SK-N-SH treated with all-trans-retinoic acid at 6 μM for 48 hours (cell line): ENCODE measurements around the gene DOCK2.

Experiments used
- OSR1 ChIP-seq: fragments of 250-450 bp; sonication (Bioruptor Pico); IDR thresholded peaks from 2 replicates; pipeline ENCODE4 v1.8.0; 2022; ENCODE audit warnings: moderate library complexity, mild to moderate bottlenecking, inconsistent platforms
- ZNF565 ChIP-seq: fragments of 450-650 bp; formaldehyde crosslinking; conservative IDR thresholded peaks from 2 replicates; pipeline ENCODE4 v1.5.0; 2020; ENCODE audit warnings: low read depth, mild to moderate bottlenecking, moderate library complexity
- TF ChIP-seq, protein P1 (sequence below): fragments of 250-450 bp; sonication (Bioruptor Pico); IDR thresholded peaks from 2 replicates; pipeline ENCODE4 v1.5.1; 2020; ENCODE audit warnings: low read depth, mild to moderate bottlenecking, moderate library complexity

DNA sequence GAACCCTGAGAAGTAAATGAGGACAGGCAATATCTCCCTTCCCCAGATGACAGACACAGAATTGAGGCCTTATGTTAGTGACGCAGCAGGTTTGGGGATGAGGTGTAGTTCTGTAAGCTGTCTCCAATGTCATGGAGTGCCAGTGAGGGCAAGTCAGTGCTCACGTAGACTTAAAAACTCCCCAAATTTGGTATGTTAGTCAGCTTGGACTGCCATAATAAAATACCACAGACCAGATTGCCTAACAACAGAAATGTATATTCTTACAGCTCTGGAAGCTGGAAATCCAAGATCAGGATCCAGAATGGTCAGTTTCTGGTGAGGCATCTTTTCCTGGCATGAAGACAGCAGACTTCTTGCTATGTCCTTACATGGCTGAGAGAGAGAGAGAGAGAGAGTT, 483.5 kb downstream of the DOCK2 start:
- no peak for TF ChIP-seq OSR1 (CRISPR knock-in tag)
- TF ChIP-seq, protein P1, sequence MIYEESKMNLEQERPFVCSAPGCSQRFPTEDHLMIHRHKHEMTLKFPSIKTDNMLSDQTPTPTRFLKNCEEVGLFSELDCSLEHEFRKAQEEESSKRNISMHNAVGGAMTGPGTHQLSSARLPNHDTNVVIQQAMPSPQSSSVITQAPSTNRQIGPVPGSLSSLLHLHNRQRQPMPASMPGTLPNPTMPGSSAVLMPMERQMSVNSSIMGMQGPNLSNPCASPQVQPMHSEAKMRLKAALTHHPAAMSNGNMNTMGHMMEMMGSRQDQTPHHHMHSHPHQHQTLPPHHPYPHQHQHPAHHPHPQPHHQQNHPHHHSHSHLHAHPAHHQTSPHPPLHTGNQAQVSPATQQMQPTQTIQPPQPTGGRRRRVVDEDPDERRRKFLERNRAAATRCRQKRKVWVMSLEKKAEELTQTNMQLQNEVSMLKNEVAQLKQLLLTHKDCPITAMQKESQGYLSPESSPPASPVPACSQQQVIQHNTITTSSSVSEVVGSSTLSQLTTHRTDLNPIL (CRISPR knock-in tag): no peak
- TF ChIP-seq ZNF565: no peak
